GM12878 (cell line): ENCODE measurements around the gene CSNK1A1. TPM values are rescaled to one million over a fixed set of nuclear protein-coding genes. Genes with fewer than 3 reads are reported as not detected.

Source experiments
- ATAC-seq: fragments of 200-7000 bp; cut with Tn5 transposase; 3 replicates; pipeline ENCODE4 v1.9.1; 2020; ENCODE audit warnings: mild to moderate bottlenecking, moderate library complexity
- BruUV-seq: library from RNA; stranded (reverse); fragments of 400-500 nt; replicated peaks from 2 replicates; lab custom pipeline; 2021; lab: Mats Ljungman, UMichigan
- CTCF ChIA-PET: fragments of 300-600 bp; sonication (Branson Sonifier 250); formaldehyde crosslinking; extraction: SDS; loops from one replicate; lab custom pipeline; 2021; ENCODE audit warnings: inconsistent platforms; lab: Yijun Ruan, JAX
- POLR2A ChIA-PET: fragments of 350-600 bp; formaldehyde crosslinking; extraction: SDS; loops from one replicate; lab custom pipeline; 2021; ENCODE audit warnings: inconsistent platforms; lab: Charles Lee
- RAD21 ChIA-PET: fragments of 300-600 bp; sonication (Branson Sonifier 250); formaldehyde crosslinking; loops from one replicate; lab custom pipeline; 2023; ENCODE audit warnings: antibody characterized with exemption; ENCODE audit not compliant: unreplicated experiment; lab: Charles Lee
- SMC1A ChIA-PET: fragments of 300-600 bp; sonication (Branson Sonifier 250); formaldehyde crosslinking; loops from one replicate; lab custom pipeline; 2023; ENCODE audit not compliant: unreplicated experiment, uncharacterized antibody; lab: Charles Lee
- DNase-seq: peaks from one replicate; pipeline ENCODE4 v3.0.0-alpha.2; 2011; ENCODE audit warnings: low read depth, low spot score
- FAIRE-seq: peaks from 3 replicates; lab custom pipeline; 2011; peaks lifted over from hg19 to GRCh38; lab: Jason Lieb, UNC
- H2AFZ ChIP-seq: 2 replicates; pipeline ENCODE4 v1.6.0; 2011; ENCODE audit warnings: low read depth, low read length, control low read depth; ENCODE audit not compliant: control insufficient read depth
- H3K27ac ChIP-seq: 2 replicates; pipeline ENCODE4 v1.5.1; 2011; ENCODE audit warnings: control low read depth; ENCODE audit not compliant: control insufficient read depth, insufficient read depth
- H3K27me3 ChIP-seq, 2 experiments: replicated peaks in 1 of 2; 2 replicates each; pipeline versions ENCODE4 v1.6.0 to v1.6.1; 2011; ENCODE audit warnings: low read length in 1 of 2; ENCODE audit not compliant: control insufficient read depth in 2 of 2, insufficient read depth in 2 of 2
- H3K36me3 ChIP-seq, 2 experiments: 2 replicates each; pipeline ENCODE4 v1.5.1; 2011; ENCODE audit warnings: low read length in 1 of 2; ENCODE audit not compliant: control insufficient read depth in 2 of 2, insufficient read depth in 2 of 2
- H3K4me1 ChIP-seq: 2 replicates; pipeline ENCODE4 v1.6.1; 2011; ENCODE audit warnings: mild to moderate bottlenecking, low read length, moderate library complexity, mixed read lengths; ENCODE audit not compliant: control insufficient read depth, insufficient read depth
- H3K4me2 ChIP-seq: 2 replicates; pipeline ENCODE4 v1.6.0; 2011; ENCODE audit warnings: control low read depth; ENCODE audit not compliant: control insufficient read depth, insufficient read depth
- H3K4me3 ChIP-seq: fragments of 200-600 bp; sonication (generic); 2 replicates; pipeline ENCODE4 v1.5.1; 2016
- H3K79me2 ChIP-seq: 2 replicates; pipeline ENCODE4 v1.6.0; 2011; ENCODE audit warnings: low read length; ENCODE audit not compliant: control insufficient read depth, insufficient read depth
- H3K9ac ChIP-seq: 2 replicates; pipeline ENCODE4 v1.8.0; 2011; ENCODE audit warnings: low read length, control low read depth, mixed read lengths; ENCODE audit not compliant: control insufficient read depth, insufficient read depth
- H3K9me3 ChIP-seq: replicated peaks from 3 replicates; pipeline ENCODE4 v1.5.1; 2011; ENCODE audit warnings: mild to moderate bottlenecking, low read length; ENCODE audit not compliant: control insufficient read depth, insufficient read depth
- H4K20me1 ChIP-seq: 2 replicates; pipeline ENCODE4 v1.6.0; 2011; ENCODE audit not compliant: control insufficient read depth, insufficient read depth
- EGR1 ChIP-seq, 2 experiments: IDR thresholded peaks; 1 replicate in 1 of 2; 2 replicates in 1 of 2; pipeline ENCODE4 v1.6.1; 2011 to 2012; ENCODE audit warnings: low read depth in 2 of 2, low read length in 2 of 2, borderline replicate concordance in 1 of 2, mild to moderate bottlenecking in 1 of 2, moderate library complexity in 1 of 2
- HDAC6 ChIP-seq: fragments of 200-600 bp; sonication (generic); IDR thresholded peaks from one replicate; pipeline ENCODE4 v1.8.0; 2017; ENCODE audit warnings: antibody characterized with exemption; ENCODE audit not compliant: unreplicated experiment
- IKZF1 ChIP-seq: fragments of 450-650 bp; conservative IDR thresholded peaks from 2 replicates; pipeline ENCODE4 v1.6.1; 2017; ENCODE audit warnings: antibody characterized with exemption, mild to moderate bottlenecking
- IRF3 ChIP-seq: fragments of 450-650 bp; IDR thresholded peaks from 2 replicates; pipeline ENCODE4 v1.6.1; 2014; ENCODE audit warnings: mild to moderate bottlenecking
- WGBS: methylation state at CpG from one replicate; pipeline ENCODE4 v1.1.6; 2016; ENCODE audit warnings: low lambda C conversion rate; ENCODE audit not compliant: insufficient replicate concordance, insufficient coverage; ENCODE audit errors: missing lambda C conversion rate; 5-methylcytosine and 5-hydroxymethylcytosine counted together
- in situ Hi-C: fragments of 300-500 bp; cut with MboI; formaldehyde crosslinking; loops from 9 replicates; pipeline ENCODE4 v1.14.3; 2018; ENCODE audit warnings: mixed read lengths
- intact Hi-C: fragments of 100-400 bp; cut with micrococcal nuclease; formaldehyde crosslinking; loops from one replicate; pipeline ENCODE4 v1.14.2; 2022; ENCODE audit not compliant: unreplicated experiment
- polyA plus RNA-seq, 11 experiments: library from polyadenylated mRNA; depleted of rRNA in 4 of 11; unstranded in 6 of 11; stranded (reverse) in 5 of 11; fragments of >200 nt; fragmentation: Nextera tagmentation in 4 of 11; fragmentation: Illumina TruSeq in 1 of 11; extraction: Ambion mirVana in 4 of 11; extraction: Trizol in 1 of 11; gene quantifications; 1 replicate in 1 of 11; 2 replicates in 10 of 11; pipeline versions ENCODE4 v1.2.1 to v1.2.3, GENCODE V29; 2011 to 2016; ENCODE audit warnings: inconsistent platforms in 2 of 11, missing spikeins in 2 of 11, low read depth in 1 of 11
- total RNA-seq, 4 experiments: library from RNA; depleted of rRNA in 3 of 4; stranded (reverse); fragments of >200 nt in 3 of 4; fragmentation: Illumina TruSeq in 1 of 4; extraction: Trizol in 1 of 4; gene quantifications; 2 replicates each; pipeline versions ENCODE4 v1.2.1 to v1.2.3, GENCODE V29; 2013 to 2021

The CSNK1A1 gene
- total and polyA plus RNA-seq, 10 of the 15 experiments (the other 5 are each of a cell fraction or from before 2014, with no cell fraction given) = 53.3 to 155 (median 133) TPM

GRCh38 chr5:149581192-149581861 is 30.1 kb upstream of the CSNK1A1 start, which contains the start of gene ARHGEF37:
Gene ARHGEF37 (plus strand): TSS chr5:149581498. CDS start chr5:149597770, 16,272 bp downstream.
- H3K4me1 ChIP-seq = peaks cover 4% of the 10 kb centered on the region

More at GRCh38 chr5:149581192-149581861, 30.1 kb upstream of the CSNK1A1 start, which contains the start of gene ARHGEF37:
- RAD21 ChIA-PET = no interaction called here
- H3K4me2 ChIP-seq = peak within 1 kb of the TSS; percentile 82
- ATAC-seq (peak; percentile 75), FAIRE-seq (no peak)
- H3K36me3 ChIP-seq = no peaks in the 10 kb centered on the region
- no peaks in the 10 kb centered on the region for H3K79me2 ChIP-seq
- peak within 1 kb of the TSS; percentile 39; the same call in 1 of the 2 replicates for H3K4me3 ChIP-seq
- TF ChIP-seq IRF3 (no peak), EGR1 (IDR thresholded peaks at IDR 0.05; ENCODE audit: borderline replicate concordance in 1 of 2, low read depth in 2 of 2, low read length in 2 of 2) (peak in 1 of 2 experiments; percentile 47; a peak in 1 of 3 replicates), IKZF1 (0 out of 2 replicates have a peak, but pooled peaks have one; percentile 16), HDAC6 (peak; percentile 56)
- TF ChIP-seq, all 136 proteins: peak for 3
- ChIA-PET SMC1A (interaction anchor here (1.7 kb wide), 1 partner anchor 10 kb away, joined by 5 read pairs; no protein-coding TSS in a partner anchor), POLR2A (no interaction called here), CTCF (interaction anchor here (1.5 to 8.2 kb wide), 2 partner anchors 10 to 36 kb away, joined by 3 to 31 read pairs; no protein-coding TSS in a partner anchor)
- DNase-seq = no peak
- intact Hi-C loops = no loop called here
- no peaks in the 10 kb centered on the region for H3K9me3 ChIP-seq
- WGBS = under 1% methylated on average over 56 of the region's 56 CpGs
- no peak within 1 kb of the TSS for H3K27ac ChIP-seq
- no peak within 1 kb of the TSS; the same call in 1 of the 2 replicates for H3K9ac ChIP-seq
- H3K27me3 ChIP-seq = peaks cover 0 to 2% of the 10 kb centered on the region in 2 experiments; a peak in 2 of 4 replicates
- BruUV-seq = no TSS peak
- H2AFZ ChIP-seq = peak within 1 kb of the TSS; percentile 25
- in situ Hi-C loops = no loop called here
- H4K20me1 ChIP-seq = no peaks in the 10 kb centered on the region
